ENCODE measurements around the gene LAGE3. TPM values are rescaled to one million over a fixed set of nuclear protein-coding genes. Genes with fewer than 3 reads are reported as not detected.

The LAGE3 gene
- total and polyA plus RNA-seq, 7 donors, result 10.7 to 64.8 (median 24.1) TPM

DNA sequence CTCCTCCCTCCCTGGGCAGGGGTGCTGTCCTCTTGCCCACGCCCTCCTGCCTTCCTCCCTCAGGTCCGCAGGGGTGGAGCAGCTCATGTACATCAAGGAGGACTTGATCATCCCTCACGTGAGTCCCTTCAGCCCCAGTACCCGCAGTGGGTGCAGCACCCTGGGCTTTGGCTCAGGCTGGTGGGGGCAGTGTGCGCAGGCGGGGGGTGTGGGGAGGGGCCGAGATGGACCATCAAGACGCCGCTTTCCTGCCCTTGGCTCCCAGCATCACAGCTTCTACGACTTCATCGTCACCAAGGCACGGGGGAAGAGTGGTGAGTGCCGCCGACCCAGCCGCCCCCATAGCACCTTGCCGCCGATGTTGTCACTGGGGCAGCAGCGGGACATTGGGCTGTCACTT is 29.5 kb downstream of the LAGE3 start:
- WGBS, 3 donors, result 91 to 94% (median 91%) methylated on average over 14 to 18 of the region's 18 CpGs
- Histone ChIP-seq H3K36me3 (ENCODE audit: insufficient read depth in 1 of 2, low read depth in 1 of 2) (peaks cover 2 to 66% of the 10 kb centered on the region in 2 donors), H3K27ac (no peak overlapping the region), H3K9me3 (no peaks in the 10 kb centered on the region), H3K4me3 (no peak overlapping the region), H3K4me1 (peaks cover 10% of the 10 kb centered on the region), H3K27me3 (ENCODE audit: insufficient read depth in 3 of 3, low read length in 2 of 3) (no peaks in the 10 kb centered on the region)
- intact Hi-C loops (cut with DNase I), result no loop called here
- no peak for ATAC-seq
- DNase-seq, result no peak
- TF ChIP-seq CTCF (IDR thresholded peaks at IDR 0.05), result no peak

GRCh38 chrX:154448484-154448883 is 30.6 kb downstream of the LAGE3 start:
- Histone ChIP-seq H3K4me3 (no peak overlapping the region), H3K4me1 (peaks cover 10% of the 10 kb centered on the region), H3K36me3 (ENCODE audit: insufficient read depth in 1 of 2, low read depth in 1 of 2) (peaks cover 2 to 66% of the 10 kb centered on the region in 2 donors), H3K9me3 (no peaks in the 10 kb centered on the region), H3K27me3 (ENCODE audit: insufficient read depth in 3 of 3, low read length in 2 of 3) (no peaks in the 10 kb centered on the region), H3K27ac (no peak overlapping the region)
- no peak for DNase-seq
- WGBS, 3 donors, result 85 to 90% (median 85%) methylated on average over 10 to 14 of the region's 14 CpGs
- TF ChIP-seq CTCF (IDR thresholded peaks at IDR 0.05), result no peak
- intact Hi-C loops (cut with DNase I), result no loop called here
- ATAC-seq, result no peak

- Histone ChIP-seq H3K9me3 (no peaks in the 10 kb centered on the region), H3K4me1 (peaks cover 10% of the 10 kb centered on the region), H3K27me3 (ENCODE audit: insufficient read depth in 3 of 3, low read length in 2 of 3) (no peaks in the 10 kb centered on the region), H3K27ac (no peak overlapping the region), H3K4me3 (no peak overlapping the region), H3K36me3 (ENCODE audit: insufficient read depth in 1 of 2, low read depth in 1 of 2) (peaks cover 2 to 68% of the 10 kb centered on the region in 2 donors)
- DNase-seq, result no peak
- no peak for ATAC-seq
- intact Hi-C loops (cut with DNase I), result no loop called here
- WGBS, 3 donors, result 87 to 92% (median 89%) methylated on average over 9 to 12 of the region's 12 CpGs
- TF ChIP-seq CTCF (IDR thresholded peaks at IDR 0.05), result no peak
These were observed 32.7 kb downstream of the LAGE3 start for GRCh38 chrX:154446430-154446829.

DNA sequence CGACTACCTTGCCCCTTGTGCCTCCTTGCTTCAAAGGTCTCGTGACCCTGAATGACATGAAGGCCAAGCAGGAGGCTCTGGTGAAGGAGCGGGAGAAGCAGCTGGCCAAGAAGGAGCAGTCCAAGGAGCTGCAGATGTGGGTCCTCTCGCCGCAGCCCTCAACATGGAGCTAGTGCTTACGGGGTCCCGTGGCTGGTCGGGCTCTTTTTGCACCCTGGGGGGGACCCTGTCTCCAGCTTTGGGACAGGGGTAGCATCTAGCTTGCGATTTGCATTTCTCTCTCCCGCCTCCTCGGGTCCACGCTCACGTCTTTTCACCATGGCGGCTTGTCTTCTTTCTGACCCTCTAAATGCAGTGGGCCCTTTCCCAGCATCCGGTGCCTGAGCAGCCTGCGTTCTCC is 33.3 kb downstream of the LAGE3 start:
- Histone ChIP-seq H3K9me3 (no peaks in the 10 kb centered on the region), H3K27ac (no peak overlapping the region), H3K4me1 (peaks cover 10% of the 10 kb centered on the region), H3K27me3 (ENCODE audit: insufficient read depth in 3 of 3, low read length in 2 of 3) (no peaks in the 10 kb centered on the region), H3K36me3 (ENCODE audit: insufficient read depth in 1 of 2, low read depth in 1 of 2) (peaks cover 3 to 68% of the 10 kb centered on the region in 2 donors), H3K4me3 (no peak overlapping the region)
- TF ChIP-seq CTCF (IDR thresholded peaks at IDR 0.05), result no peak
- DNase-seq (no peak), ATAC-seq (no peak)
- intact Hi-C loops (cut with DNase I), result no loop called here
- WGBS, 3 donors, result 89 to 94% (median 93%) methylated on average over 9 to 16 of the region's 16 CpGs

GRCh38 chrX:154444755-154445246 is 34.3 kb downstream of the LAGE3 start:
- Histone ChIP-seq H3K27me3 (ENCODE audit: insufficient read depth in 3 of 3, low read length in 2 of 3) (no peaks in the 10 kb centered on the region), H3K36me3 (ENCODE audit: insufficient read depth in 1 of 2, low read depth in 1 of 2) (peaks cover 4 to 64% of the 10 kb centered on the region in 2 donors), H3K9me3 (no peaks in the 10 kb centered on the region), H3K4me1 (peaks cover 10% of the 10 kb centered on the region), H3K27ac (peak overlapping the region; percentile 86), H3K4me3 (peak overlapping the region; percentile 69)
- 39 to 57% (median 56%) methylated on average over 11 to 13 of the region's 13 CpGs for WGBS, 3 donors
- ATAC-seq (no peak), DNase-seq (no peak)
- no peak for TF ChIP-seq CTCF (IDR thresholded peaks at IDR 0.05)
- intact Hi-C loops (cut with DNase I), result no loop called here

All from psoas muscle (tissue), 8 donors.